Activated CD4-positive, CD25-positive, alpha-beta regulatory T cell treated with anti-CD3 and anti-CD28 coated beads, Interleukin-2, amount 50 U/mL, for 16 hours (primary cell): ENCODE results near the gene ORM2.
"Not testable (repeated sequence)": the region's sequence is repeated elsewhere in the genome, so short reads cannot be mapped to it uniquely, and the experiment has no call there.

ENCODE experiments used
- DNase-seq: peaks from one replicate; pipeline ENCODE4 v3.0.0-alpha.2; 2020; ENCODE audit warnings: low read depth, low spot score

Gene ORM2

DNA sequence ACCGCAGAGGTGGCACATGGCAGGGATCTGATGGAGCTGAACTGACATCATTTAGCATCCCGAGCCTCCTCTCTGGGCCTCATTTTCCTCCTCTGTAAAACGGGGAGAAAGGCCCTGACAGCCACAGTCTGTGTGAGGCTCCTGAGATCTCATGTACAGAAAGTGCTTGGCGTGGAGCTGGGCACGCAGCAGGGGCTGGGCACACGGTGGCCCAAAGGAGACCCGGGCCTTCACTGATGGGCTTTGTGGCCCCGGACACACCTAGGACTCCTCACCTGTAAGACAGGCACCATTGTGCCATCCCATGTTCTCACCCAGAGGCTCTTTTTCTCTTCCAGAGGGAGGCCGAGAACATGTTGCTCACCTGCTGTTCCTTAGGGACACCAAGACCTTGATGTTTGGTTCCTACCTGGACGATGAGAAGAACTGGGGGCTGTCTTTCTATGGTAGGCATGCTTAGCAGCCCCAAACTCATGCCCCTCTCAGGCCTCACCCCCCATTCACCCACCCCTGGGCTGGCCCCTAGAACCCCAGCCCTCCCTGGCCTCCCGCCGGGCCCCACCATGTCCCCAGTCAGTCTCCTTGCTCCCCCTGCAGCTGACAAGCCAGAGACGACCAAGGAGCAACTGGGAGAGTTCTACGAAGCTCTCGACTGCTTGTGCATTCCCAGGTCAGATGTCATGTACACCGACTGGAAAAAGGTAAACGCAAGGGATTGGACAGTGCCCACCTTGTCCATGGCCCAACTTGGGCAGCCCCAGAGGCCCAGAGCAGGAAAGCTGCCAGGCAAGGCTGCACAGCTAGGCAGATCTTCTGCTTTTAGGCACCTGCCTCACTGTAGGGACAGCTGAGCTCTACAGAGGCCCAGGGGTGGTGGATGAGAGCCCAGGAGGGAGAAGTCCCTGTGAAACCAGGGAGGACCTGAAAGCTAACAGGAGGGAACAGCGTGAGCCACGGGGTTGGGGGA lies 1.8 kb downstream of the ORM2 start:
- DNase-seq: not testable (repeated sequence)

- not testable (repeated sequence) for DNase-seq
Measured at GRCh38 chr9:114332474-114333040, 2.9 kb downstream of the ORM2 start.

DNA sequence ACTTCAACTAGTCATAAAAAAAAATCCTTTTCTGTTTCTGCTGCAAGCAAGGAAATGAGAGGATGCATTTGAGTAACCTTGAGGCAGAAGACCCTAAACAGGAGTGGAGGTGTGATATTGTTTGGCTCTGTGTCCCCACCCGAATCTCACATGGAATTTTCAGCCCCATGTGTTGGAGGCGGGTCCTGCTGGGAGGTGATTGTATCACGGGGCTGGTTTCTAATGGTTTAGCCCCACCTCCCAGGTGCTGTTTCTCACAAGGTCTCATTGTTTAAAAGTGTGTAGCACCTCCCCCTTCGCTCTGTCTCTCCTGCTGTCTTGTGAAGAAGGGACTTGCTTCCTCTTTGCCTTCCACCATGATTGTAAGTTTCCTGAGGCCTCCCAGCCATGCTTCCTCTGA lies 4.0 kb downstream of the ORM2 start:
- DNase-seq: not testable (repeated sequence)

- DNase-seq: no peak
Measured at GRCh38 chr9:114334490-114334889, 4.8 kb downstream of the ORM2 start.

DNA sequence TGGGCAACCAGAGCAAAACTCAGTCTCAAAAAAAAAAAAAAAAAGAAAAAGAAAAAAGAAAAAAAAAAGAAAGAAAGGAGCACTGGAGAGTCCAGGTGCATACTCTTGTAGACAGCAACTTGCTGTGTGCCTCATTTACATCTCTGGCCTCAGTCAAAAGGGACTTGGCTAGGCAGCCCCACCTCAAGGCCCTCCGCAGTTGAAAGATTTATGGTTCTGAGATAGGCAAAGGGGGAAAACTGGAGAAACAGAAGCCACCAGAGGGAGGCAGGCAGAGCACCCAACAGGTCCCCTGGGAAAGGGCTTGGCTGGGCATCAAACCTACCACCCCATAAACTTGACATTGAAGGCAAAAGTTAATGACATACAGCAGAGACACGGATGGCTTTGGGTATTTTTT lies 6.1 kb downstream of the ORM2 start:
- DNase-seq: no peak

- DNase-seq: no peak
Measured at GRCh38 chr9:114336157-114336556, 6.5 kb downstream of the ORM2 start.

GRCh38 chr9:114336699-114337395 lies 7.2 kb downstream of the ORM2 start:
- DNase-seq: no peak

DNA sequence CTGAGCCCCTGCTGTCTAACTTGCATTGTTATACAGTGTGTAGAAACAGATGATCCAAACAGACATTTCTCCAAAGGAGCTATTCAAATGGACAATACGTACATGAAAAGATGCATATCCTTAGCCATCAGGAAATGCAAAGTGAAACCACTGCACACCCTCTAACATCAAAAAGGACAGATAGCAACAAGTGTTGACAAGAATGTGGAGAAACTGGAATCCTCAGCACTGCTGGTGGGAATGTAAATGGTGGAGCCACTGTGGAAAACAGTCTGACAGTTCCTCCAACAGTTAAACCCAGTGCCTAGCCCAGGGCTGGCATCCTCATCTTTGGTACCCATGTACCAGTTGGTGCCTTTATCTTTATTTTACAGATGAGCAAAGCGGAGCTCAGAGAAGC lies 8.5 kb downstream of the ORM2 start:
- no peak for DNase-seq

- no peak for DNase-seq
Measured at GRCh38 chr9:114339130-114339908, 9.7 kb downstream of the ORM2 start.

GRCh38 chr9:114341152-114341830 lies 11.6 kb downstream of the ORM2 start:
- DNase-seq: no peak

DNA sequence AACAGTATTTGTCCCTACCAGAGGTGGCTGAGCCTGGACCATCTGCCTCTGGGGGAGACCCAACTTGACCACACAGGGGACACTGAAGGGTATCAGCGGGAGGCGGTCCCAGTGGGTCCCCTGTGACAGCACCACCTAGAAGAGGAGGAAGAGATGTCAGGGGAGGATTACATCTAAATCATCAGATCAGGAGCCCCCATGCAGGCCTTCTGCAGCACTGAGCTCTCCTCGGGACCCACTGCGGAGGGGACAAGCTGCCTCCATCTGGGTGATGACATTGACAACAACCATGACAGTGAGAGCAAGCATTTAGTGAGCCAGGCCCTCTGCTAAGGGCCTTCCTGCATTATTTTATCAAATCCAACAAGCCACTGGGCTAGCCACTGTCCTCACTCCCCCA lies 12.3 kb downstream of the ORM2 start:
- no peak for DNase-seq

- no peak for DNase-seq
Measured at GRCh38 chr9:114342755-114343440, 13.2 kb downstream of the ORM2 start.

GRCh38 chr9:114343471-114344187 lies 14.0 kb downstream of the ORM2 start:
- DNase-seq: no peak

DNA sequence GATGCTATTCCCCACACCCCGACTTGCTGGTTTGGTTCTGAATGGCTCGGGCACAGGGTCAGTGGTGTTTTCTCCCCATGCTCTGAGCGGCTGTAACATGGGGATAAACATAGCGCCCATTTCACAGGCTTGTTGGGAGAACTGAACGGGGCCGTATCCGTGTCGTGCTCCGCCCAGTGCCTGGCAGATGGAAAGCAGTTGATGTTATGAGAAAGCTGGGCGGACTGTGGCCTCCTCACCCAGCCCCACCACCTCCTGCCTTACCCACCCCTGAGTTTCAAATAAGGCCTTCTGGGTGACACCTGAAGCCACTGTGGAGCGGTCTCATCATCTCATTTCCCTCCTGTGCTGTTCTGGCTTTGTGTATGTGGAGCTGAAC lies 14.5 kb downstream of the ORM2 start:
- DNase-seq: no peak

DNA sequence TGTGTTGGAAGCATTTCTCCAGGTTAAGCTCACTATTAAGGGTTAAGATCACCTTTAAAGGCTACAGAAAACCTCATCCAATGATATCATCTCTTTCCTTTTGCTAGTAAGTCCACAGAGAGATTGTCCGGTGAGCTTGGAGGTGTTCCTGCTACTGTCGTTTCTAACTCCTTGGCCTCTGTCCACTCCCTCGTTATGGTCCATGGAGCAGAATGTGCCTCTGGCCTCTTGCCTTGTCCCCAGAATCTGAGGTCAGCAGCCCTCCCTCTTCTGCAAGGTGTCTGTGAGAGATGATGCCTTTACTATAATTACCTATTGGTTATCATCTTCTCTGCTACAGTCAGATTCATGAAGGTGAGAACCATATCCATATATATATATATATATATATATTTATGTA lies 15.0 kb downstream of the ORM2 start:
- DNase-seq: no peak

GRCh38 chr9:114345493-114346065 lies 15.9 kb downstream of the ORM2 start:
- no peak for DNase-seq

DNA sequence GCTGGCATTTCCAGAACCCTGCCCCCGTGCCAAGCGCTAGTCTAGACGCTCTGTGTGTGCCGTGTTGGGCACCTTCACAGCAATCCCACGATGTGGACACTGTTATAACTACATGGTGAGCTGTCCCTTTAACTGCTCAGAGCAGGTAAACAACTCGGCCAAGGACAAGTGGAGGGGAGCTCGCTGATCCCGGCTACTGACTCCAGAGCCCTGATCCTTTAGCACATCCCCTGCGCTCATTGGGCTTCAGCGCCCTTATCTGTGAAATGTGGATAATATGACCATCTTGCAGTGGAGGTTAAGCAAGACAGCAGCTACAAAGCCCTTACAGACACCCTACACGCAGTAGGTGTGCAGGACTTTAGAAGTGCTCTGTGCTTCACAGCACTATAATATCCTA lies 16.5 kb downstream of the ORM2 start:
- no peak for DNase-seq

DNA sequence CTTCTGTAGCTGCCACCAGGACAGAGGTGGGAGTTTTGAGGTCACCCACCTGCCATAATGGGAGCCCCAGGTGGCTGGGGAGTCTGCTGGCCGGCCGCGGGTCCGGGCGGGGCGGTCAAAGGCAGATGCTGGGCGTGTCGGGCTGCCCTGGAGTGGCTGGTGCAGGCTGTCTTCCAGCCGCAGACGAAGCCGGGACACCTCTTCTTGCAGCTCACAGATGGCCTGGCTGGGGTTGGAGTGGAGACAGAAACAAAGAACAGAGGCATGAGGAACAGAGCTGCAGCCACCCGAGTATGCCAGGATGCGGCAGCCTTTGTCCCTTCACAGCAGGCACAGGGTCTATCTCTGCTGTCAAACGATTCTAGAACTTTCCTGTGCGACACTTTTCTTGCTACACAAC lies 18.0 kb downstream of the ORM2 start:
- DNase-seq: no peak

- DNase-seq: no peak
Measured at GRCh38 chr9:114348261-114348905, 18.7 kb downstream of the ORM2 start.
